ENCODE data around the gene FBXO5.

DNA sequence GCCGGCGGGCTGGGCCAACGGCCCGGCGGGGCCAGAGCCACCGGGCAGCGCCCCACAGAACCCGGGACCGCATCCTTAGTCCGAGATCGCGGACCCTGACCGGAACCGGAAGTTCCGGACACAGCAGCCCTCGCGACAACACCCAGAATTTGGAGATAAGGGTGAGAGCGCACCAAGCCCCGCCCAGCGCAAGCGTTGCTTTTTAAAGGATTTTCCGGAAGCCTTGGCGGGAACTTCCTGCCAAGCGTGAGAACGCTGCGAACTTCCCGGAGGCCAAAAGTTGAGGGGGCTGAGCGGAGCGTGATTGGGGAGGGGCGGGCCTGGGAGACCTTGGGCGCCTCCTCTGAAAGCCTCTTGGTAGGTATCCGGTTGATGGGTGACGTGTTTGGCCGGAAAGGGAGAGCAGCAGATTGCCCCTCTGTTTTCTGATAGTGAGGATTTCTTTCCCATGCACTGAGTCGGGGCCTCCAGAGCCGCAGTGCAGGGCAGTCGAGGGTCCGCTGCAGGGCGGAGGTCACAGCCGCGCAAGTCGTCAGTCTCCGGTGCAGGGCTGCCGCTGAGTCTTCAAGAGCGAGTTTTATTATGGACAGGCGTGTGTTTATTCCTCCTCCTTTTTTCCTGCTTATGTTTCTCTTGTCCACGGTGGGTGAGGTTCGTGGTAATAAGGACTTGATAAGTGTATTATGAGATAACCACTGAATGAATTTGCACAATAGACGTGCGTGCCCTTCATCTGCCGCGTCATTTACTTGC is 19.9 kb upstream of the FBXO5 start, which contains the start of gene MTRF1L:
- TF ChIP-seq, protein P1, sequence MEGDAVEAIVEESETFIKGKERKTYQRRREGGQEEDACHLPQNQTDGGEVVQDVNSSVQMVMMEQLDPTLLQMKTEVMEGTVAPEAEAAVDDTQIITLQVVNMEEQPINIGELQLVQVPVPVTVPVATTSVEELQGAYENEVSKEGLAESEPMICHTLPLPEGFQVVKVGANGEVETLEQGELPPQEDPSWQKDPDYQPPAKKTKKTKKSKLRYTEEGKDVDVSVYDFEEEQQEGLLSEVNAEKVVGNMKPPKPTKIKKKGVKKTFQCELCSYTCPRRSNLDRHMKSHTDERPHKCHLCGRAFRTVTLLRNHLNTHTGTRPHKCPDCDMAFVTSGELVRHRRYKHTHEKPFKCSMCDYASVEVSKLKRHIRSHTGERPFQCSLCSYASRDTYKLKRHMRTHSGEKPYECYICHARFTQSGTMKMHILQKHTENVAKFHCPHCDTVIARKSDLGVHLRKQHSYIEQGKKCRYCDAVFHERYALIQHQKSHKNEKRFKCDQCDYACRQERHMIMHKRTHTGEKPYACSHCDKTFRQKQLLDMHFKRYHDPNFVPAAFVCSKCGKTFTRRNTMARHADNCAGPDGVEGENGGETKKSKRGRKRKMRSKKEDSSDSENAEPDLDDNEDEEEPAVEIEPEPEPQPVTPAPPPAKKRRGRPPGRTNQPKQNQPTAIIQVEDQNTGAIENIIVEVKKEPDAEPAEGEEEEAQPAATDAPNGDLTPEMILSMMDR (IDR thresholded peaks at IDR 0.05; ENCODE audit: insufficient read depth, low read length) = no peak
- TF ChIP-seq SPI1 (IDR thresholded peaks at IDR 0.05; ENCODE audit: borderline replicate concordance, low read depth) = no peak
